ENCODE results near the gene CORO7.

The CORO7 gene

GRCh38 chr16:4321286-4322120 is 94.9 kb downstream of the CORO7 start:
- DNase-seq (ENCODE audit: low read depth in 2 of 2), result no peak

GRCh38 chr16:4320571-4321137 is 95.7 kb downstream of the CORO7 start:
- no peak for DNase-seq (ENCODE audit: low read depth in 2 of 2)

GRCh38 chr16:4319454-4320421 is 96.7 kb downstream of the CORO7 start:
- peak in 1 of 2 donors; percentile 62 for DNase-seq (ENCODE audit: low read depth in 2 of 2)

- no peak for DNase-seq (ENCODE audit: low read depth in 2 of 2)
These were observed 97.4 kb downstream of the CORO7 start for GRCh38 chr16:4318967-4319366.

- DNase-seq (ENCODE audit: low read depth in 2 of 2), result no peak
These were observed 97.9 kb downstream of the CORO7 start for GRCh38 chr16:4318451-4318910.

- no peak for DNase-seq (ENCODE audit: low read depth in 2 of 2)
These were observed 98.6 kb downstream of the CORO7 start for GRCh38 chr16:4317532-4318450.

- DNase-seq (ENCODE audit: low read depth in 2 of 2), result no peak
These were observed 99.4 kb downstream of the CORO7 start for GRCh38 chr16:4316864-4317531.

- DNase-seq (ENCODE audit: low read depth in 2 of 2), result no peak
These were observed 100.1 kb downstream of the CORO7 start for GRCh38 chr16:4316108-4316863.

- peak in 1 of 2 donors; percentile 35 for DNase-seq (ENCODE audit: low read depth in 2 of 2)
These were observed 100.9 kb downstream of the CORO7 start, which contains the start of gene GLIS2 for GRCh38 chr16:4315186-4316107. TSS of gene GLIS2 (plus strand) at chr16:4316067. CDS start at chr16:4332281, 16,214 bp downstream.

GRCh38 chr16:4314532-4315185 is 101.7 kb downstream of the CORO7 start:
- DNase-seq (ENCODE audit: low read depth in 2 of 2), result no peak

GRCh38 chr16:4313563-4314531 is 102.5 kb downstream of the CORO7 start:
- no peak for DNase-seq (ENCODE audit: low read depth in 2 of 2)

- peak in 1 of 2 donors; percentile 43 for DNase-seq (ENCODE audit: low read depth in 2 of 2)
These were observed 106.5 kb downstream of the CORO7 start for GRCh38 chr16:4309833-4310266.

- no peak for DNase-seq (ENCODE audit: low read depth in 2 of 2)
These were observed 107.1 kb downstream of the CORO7 start for GRCh38 chr16:4309102-4309832.

- DNase-seq (ENCODE audit: low read depth in 2 of 2), result peak; percentile 92 to 97
These were observed 109.0 kb downstream of the CORO7 start for GRCh38 chr16:4307215-4308037.

All from stimulated activated CD8-positive, alpha-beta memory T cell treated with anti-CD3 and anti-CD28 coated beads, Interleukin-7, amount 100 ng/mL, for 4 hours (primary cell).